BJ (cell line): ENCODE data around the gene CBY1. TPM values are rescaled to one million over a fixed set of nuclear protein-coding genes. Genes with fewer than 3 reads are reported as not detected.

ENCODE experiments used
- CTCF ChIA-PET: fragments of 350-600 bp; formaldehyde crosslinking; extraction: SDS; loops from one replicate; lab custom pipeline; 2021; ENCODE audit warnings: antibody characterized with exemption, inconsistent platforms; lab: Yijun Ruan, JAX
- POLR2A ChIA-PET: fragments of 300-600 bp; sonication (Branson Sonifier 250); formaldehyde crosslinking; extraction: SDS; loops from one replicate; lab custom pipeline; 2021; ENCODE audit warnings: antibody characterized with exemption; lab: Charles Lee
- DNase-seq: peaks from one replicate; pipeline ENCODE4 v3.0.0-alpha.2; 2011; ENCODE audit warnings: low read depth
- H3K27me3 ChIP-seq: 2 replicates; pipeline ENCODE4 v1.6.0; 2011; ENCODE audit warnings: low read length; ENCODE audit not compliant: control insufficient read depth, insufficient read depth
- H3K36me3 ChIP-seq: 2 replicates; pipeline ENCODE4 v1.5.1; 2011; ENCODE audit warnings: low read length; ENCODE audit not compliant: control insufficient read depth, insufficient read depth
- H3K4me3 ChIP-seq: 2 replicates; pipeline ENCODE4 v1.5.1; 2011; ENCODE audit warnings: low read depth, mild to moderate bottlenecking, control low read depth, low read length
- CTCF ChIP-seq: IDR thresholded peaks from 2 replicates; pipeline ENCODE4 v1.5.1; 2011; ENCODE audit warnings: low read depth, mild to moderate bottlenecking, control low read depth, inconsistent platforms, low read length, moderate library complexity; ENCODE audit not compliant: insufficient read depth
- polyA minus RNA-seq: library from RNA; depleted of rRNA, polyadenylated mRNA; stranded (reverse); fragments of >200 nt; gene quantifications from 2 replicates; pipeline ENCODE4 v1.2.3, GENCODE V29; 2011; rRNA and poly(A)+ RNA removed
- polyA plus RNA-seq: library from polyadenylated mRNA; depleted of rRNA; stranded (reverse); fragments of >200 nt; gene quantifications from 2 replicates; pipeline ENCODE4 v1.2.3, GENCODE V29; 2011; rRNA removed

Gene CBY1
- 38.1 and 43.2 TPM in 2 replicates for polyA plus RNA-seq
- polyA minus RNA-seq = 10.1 and 14.6 TPM in 2 replicates

- DNase-seq = no peak
- ChIA-PET POLR2A (no interaction called here), CTCF (no interaction called here)
- peak within 1 kb of the TSS; percentile 80 for H3K4me3 ChIP-seq
- no peaks in the 10 kb centered on the region for H3K27me3 ChIP-seq
- TF ChIP-seq CTCF = no peak
- H3K36me3 ChIP-seq = peaks cover 1% of the 10 kb centered on the region; the same call in 1 of the 2 replicates
Observed at GRCh38 chr22:38656256-38657044, at the start of gene CBY1, which contains the start of gene FAM227A. TSS of gene CBY1 (plus strand) at chr22:38656638. CDS start at chr22:38668055, 11,417 bp downstream. TSS of gene FAM227A (minus strand) at chr22:38656392. CDS start at chr22:38650168, 6,224 bp downstream.

- POLR2A ChIA-PET = no interaction called here
- DNase-seq = no peak
- TF ChIP-seq CTCF = no peak
- Histone ChIP-seq H3K27me3 (no peaks in the 10 kb centered on the region), H3K4me3 (no peak overlapping the region), H3K36me3 (no peaks in the 10 kb centered on the region)
- CTCF ChIA-PET = no interaction called here
Observed at GRCh38 chr22:38607680-38608079, 48.8 kb upstream of the CBY1 start.

GRCh38 chr22:38608992-38609750 lies 47.3 kb upstream of the CBY1 start:
- H3K4me3 ChIP-seq = no peak overlapping the region
- H3K27me3 ChIP-seq = no peaks in the 10 kb centered on the region
- ChIA-PET POLR2A (no interaction called here), CTCF (interaction anchor here (1.1 kb wide), 1 partner anchor 15 kb away, joined by 3 read pairs; no protein-coding TSS in a partner anchor)
- no peak for TF ChIP-seq CTCF
- no peaks in the 10 kb centered on the region for H3K36me3 ChIP-seq
- no peak for DNase-seq

- Histone ChIP-seq H3K27me3 (no peaks in the 10 kb centered on the region), H3K36me3 (no peaks in the 10 kb centered on the region), H3K4me3 (no peak overlapping the region)
- TF ChIP-seq CTCF = no peak
- ChIA-PET CTCF (no interaction called here), POLR2A (no interaction called here)
- no peak for DNase-seq
Observed at GRCh38 chr22:38610234-38610633, 46.2 kb upstream of the CBY1 start.

DNA sequence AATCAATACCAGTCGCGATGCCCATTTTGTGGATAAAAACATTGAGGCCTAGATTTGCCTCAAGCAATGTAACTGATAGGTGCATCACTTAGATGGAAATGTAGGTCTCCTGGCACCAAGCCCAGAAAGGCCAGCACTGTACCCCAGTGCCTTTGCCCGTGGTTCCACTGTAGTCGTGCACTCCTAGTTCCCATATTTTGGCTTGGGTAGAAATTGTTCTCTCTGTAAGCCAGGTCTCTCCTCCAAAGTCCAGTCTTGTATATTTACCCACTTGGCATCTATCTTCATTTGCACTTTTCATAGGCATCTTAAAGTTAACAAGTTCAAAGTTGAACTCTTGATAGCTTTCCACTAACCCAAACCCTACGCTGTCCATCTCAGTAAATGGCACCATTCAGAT lies 44.9 kb upstream of the CBY1 start:
- Histone ChIP-seq H3K27me3 (no peaks in the 10 kb centered on the region), H3K4me3 (no peak overlapping the region), H3K36me3 (no peaks in the 10 kb centered on the region)
- no peak for DNase-seq
- ChIA-PET POLR2A (no interaction called here), CTCF (interaction anchor here (1.3 kb wide), 1 partner anchor 100 kb away, joined by 3 read pairs; no protein-coding TSS in a partner anchor)
- TF ChIP-seq CTCF = no peak
